CD4-positive, alpha-beta T cell treated with Interleukin-4 for 4 hours (primary cell): ENCODE results near the gene RTP3.

Source experiments
- DNase-seq: peaks from one replicate; pipeline ENCODE4 v3.0.0-alpha.2; 2020

RTP3 gene

DNA sequence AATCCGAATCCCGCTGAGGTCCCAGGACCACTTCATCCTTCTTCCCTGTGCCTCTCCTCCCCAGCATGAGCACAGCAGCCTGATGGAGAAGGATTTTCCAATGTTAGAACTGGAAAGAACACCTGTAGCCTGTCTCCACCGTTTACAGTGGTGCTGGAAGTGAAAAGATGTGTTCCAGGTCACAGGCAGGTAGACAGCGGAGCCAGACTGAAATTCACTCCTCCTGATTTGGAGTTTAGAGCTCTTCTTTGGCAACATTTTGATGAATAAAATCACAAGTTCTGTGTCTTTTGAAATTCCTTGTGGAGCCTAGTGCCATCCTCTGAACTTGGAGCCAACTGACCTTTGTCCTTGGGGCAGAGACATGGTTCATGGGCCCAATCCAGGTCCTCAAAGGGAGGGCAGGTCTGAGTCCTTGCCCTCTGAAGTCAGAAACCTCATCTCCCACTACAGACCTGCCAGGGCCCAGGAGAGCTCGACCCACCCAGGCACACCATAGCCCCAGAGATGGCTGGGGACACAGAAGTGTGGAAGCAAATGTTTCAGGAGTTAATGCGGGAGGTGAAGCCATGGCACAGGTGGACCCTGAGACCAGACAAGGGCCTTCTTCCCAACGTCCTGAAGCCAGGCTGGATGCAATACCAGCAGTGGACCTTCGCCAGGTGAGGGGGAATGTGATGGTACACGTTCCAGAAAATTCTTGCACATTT is at the start of gene RTP3:
RTP3 (plus strand) TSS at position 421 of the 710 bp plus-strand sequence; CDS start at position 508, 87 bp downstream.
- no peak for DNase-seq

GRCh38 chr3:46448721-46449120 is 49.1 kb upstream of the RTP3 start:
- no peak for DNase-seq

GRCh38 chr3:46449755-46450552 is 47.8 kb upstream of the RTP3 start:
- no peak for DNase-seq

- DNase-seq = no peak
Observed at GRCh38 chr3:46453526-46454208, 44.1 kb upstream of the RTP3 start.

DNA sequence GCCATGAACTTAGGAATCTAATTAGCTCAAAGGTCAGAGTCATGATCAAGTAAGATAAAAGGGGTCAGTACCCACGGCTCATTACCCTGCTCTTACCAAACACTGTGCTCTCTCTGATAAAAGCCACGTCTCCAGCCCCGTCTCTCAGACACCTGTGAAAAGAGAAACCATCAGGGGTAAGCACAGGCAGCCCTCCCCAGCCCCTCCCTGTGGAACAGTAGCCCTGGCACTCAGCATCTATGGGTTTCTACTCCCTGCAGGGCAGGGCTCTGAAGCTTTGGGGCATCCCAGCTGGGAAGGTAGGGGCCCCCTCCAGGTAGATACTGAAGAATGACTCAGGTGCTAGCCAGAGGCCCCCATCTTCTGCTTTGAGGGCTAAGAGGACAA is 43.6 kb upstream of the RTP3 start:
- no peak for DNase-seq

DNA sequence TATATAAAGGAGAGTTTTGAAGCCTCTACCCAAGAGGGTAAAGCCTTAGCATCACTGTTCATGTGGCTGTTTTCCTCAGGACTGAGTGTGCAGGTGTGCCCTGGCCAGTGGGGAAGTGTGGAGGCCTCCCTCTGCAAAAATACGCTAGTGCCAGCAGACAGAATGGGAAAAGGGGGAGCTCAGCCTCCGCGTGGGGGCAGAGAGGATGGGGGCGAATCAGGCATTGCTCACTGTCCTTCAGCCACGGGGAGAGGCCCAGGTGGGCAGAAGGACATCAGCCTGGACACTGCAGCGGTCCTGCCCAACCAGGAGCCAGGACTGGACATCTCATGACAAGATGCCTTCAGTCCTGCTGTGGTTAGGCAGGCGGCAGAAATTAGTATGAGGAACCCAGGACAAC is 43.2 kb upstream of the RTP3 start:
- no peak for DNase-seq

GRCh38 chr3:46455231-46456115 is 42.3 kb upstream of the RTP3 start:
- no peak for DNase-seq

DNA sequence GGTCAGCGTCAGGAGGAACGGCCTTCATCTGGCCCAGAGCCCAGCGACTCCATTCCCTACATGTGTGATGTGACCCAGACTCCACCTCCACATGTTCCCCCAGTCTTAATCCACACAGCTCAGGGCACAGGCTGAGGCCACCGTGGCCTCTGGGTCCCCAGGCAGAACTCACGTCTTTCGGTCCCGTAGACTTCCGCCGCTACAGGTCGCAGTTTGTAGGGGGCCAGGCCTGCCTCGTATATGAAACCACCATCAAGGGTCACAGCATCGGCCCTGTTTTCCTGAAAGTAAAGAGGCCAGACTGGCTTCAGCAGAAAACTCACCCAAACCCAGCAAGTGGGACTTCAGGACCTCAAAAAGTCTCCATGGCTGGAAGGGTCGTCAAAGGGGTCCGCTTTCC is 41.7 kb upstream of the RTP3 start:
- DNase-seq = no peak

DNA sequence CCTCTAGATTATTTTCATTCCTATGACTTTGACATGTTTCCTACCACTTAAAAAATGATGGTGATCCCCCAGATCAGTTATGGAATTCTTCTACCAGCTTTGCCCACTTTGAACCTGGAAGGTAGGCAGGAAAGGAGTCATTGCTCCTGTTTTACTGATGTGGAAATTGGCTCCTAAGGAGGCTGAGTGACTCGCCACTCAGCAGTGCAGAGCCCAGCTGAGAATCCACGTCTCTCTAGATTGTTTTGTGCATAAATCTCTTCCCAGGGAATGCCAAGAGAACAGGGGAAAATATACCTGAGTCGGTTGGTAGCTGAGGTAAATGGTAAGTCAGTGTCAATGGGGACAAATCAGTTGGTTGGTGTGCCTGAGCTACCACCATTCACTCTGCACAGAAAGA is 37.7 kb upstream of the RTP3 start:
- DNase-seq = no peak

DNA sequence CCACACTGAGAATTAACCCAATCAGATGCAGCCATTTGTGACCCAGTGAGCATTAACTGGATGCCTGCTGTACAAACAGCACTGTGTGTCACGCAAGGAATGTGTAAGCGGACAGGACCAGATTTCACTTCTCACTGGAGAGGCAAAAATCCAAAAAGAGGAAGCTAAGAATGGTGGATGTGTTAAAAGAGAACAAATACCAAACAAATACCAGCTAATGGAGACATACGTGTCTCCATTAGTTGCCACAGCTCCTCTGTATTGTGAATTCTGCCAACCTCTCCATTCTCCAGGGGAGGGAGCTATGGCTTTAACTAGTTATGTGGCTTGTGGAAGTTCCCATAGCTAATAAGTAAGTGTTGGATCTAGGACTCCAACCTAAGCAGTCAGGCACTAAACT is 35.7 kb upstream of the RTP3 start:
- no peak for DNase-seq

- no peak for DNase-seq
Observed at GRCh38 chr3:46462511-46462910, 35.3 kb upstream of the RTP3 start.

GRCh38 chr3:46463120-46463867 is 34.5 kb upstream of the RTP3 start:
- DNase-seq = no peak

- no peak for DNase-seq
Observed at GRCh38 chr3:46463868-46464241, 33.9 kb upstream of the RTP3 start.

- no peak for DNase-seq
Observed at GRCh38 chr3:46464326-46465195, 33.2 kb upstream of the RTP3 start, which contains the start of gene LTF. Gene LTF (minus strand): TSS chr3:46464905. CDS start chr3:46464867, 38 bp downstream.

GRCh38 chr3:46465196-46465520 is 32.6 kb upstream of the RTP3 start:
- no peak for DNase-seq

DNA sequence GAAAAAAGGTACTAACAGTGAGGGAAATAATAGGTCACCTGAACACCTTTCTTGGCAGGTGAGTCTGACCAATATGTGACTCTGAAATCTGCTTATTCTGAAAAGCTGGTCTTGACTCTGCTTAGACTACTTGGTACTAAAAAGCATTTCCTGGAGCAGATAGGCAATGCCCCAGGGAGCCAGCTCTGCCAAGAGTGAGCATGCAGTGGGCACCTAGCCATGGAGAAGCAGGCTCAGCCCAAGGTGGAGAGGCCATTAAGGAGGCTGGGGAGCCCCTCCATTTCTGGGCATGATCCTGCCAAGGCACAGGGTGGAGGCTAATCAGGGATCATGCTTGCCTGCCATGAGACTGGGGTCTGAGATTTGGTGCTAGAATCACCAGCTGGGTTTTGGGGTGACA is 31.5 kb upstream of the RTP3 start:
- DNase-seq = no peak

GRCh38 chr3:46466871-46467403 is 30.8 kb upstream of the RTP3 start:
- DNase-seq = no peak

DNA sequence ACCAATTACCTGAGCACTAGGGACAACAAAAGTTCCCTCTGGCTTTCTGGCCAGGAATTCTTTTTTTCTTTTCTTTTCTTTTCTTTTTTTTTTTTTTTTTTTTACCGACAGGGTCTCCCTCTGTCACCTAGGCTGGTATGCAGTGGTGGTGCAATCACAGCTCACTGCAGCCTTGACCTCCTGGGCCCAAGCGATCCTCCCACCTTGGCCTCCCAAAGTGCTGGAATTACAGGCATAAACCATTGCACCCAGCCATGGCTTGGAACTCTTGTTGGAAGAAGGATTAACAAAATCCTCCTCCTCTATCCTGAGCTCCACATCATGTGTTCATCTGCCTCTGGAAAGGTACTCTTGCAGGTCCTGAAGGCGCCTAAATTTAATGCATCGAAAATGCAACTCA is 30.2 kb upstream of the RTP3 start:
- DNase-seq = no peak

DNA sequence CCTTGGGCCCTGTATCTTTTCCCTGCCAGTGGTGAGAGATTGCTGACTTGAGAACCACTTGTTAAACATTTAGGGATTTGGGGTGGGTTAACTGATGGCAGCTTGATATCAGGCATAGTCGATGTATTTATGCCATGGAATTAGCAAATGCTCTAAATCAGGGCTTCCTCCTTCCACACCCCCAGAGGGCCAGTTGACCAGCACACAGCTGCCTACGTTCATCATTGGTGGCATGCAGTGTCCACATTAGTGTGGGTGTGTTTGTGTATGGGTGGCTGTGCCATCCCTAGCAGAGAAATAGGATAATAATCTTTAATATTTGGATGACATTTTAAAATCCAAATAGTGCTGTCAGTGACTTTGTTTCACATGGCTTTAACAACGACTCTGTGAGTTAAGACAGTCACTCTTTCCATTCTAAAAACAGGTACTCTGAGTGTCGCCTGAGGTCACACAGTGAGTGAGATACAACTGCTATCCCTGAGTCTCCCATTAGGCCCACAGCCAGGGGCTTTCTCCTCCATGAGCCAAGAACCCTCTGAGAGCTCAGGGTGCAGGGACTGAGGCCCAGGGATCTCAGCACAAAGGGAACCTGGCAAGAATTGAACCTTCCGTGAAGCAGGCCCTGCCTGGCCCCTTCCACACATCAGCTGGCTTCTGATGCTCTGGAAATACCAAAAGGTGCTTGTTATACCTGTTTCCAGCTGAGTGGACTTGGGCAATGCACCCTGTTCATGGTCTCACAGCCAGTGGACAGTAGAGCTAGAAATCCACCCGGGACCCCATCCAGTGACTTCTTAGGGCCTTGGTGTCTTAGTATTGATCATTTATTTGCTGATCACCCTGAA is 28.8 kb upstream of the RTP3 start:
- DNase-seq = no peak
